OCI-LY7 (cell line): ENCODE measurements around the gene TTC6. TPM values are rescaled to one million over a fixed set of nuclear protein-coding genes. Genes with fewer than 3 reads are reported as not detected.

Experiments
- BruUV-seq: library from RNA; stranded (reverse); fragments of 400-500 nt; replicated peaks from 2 replicates; lab custom pipeline; 2021; lab: Mats Ljungman, UMichigan
- CTCF ChIA-PET: fragments of 300-600 bp; sonication (Branson Sonifier 250); formaldehyde crosslinking; loops from one replicate; lab custom pipeline; 2022; ENCODE audit warnings: antibody characterized with exemption; ENCODE audit not compliant: unreplicated experiment; lab: Charles Lee
- POLR2A ChIA-PET: fragments of 300-600 bp; sonication (Branson Sonifier 250); formaldehyde crosslinking; loops from one replicate; lab custom pipeline; 2022; ENCODE audit warnings: antibody characterized with exemption; lab: Charles Lee
- DNase-seq: peaks from one replicate; pipeline ENCODE4 v3.0.0-alpha.2; 2015; ENCODE audit warnings: low spot score
- H2AFZ ChIP-seq: fragments of 200-600 bp; sonication (generic), shearing (Covaris generic); 2 replicates; pipeline ENCODE4 v1.6.1; 2014; ENCODE audit warnings: mild to moderate bottlenecking, antibody characterized with exemption, low read length, moderate library complexity
- H3K27ac ChIP-seq: fragments of 200-600 bp; sonication (generic); 2 replicates; pipeline ENCODE4 v1.5.1; 2014; ENCODE audit warnings: mixed run types, low read depth, mild to moderate bottlenecking, moderate library complexity, low read length, inconsistent platforms; ENCODE audit not compliant: poor library complexity, severe bottlenecking
- H3K36me3 ChIP-seq: fragments of 200-600 bp; sonication (generic); 2 replicates; pipeline ENCODE4 v1.6.1; 2014; ENCODE audit warnings: mild to moderate bottlenecking, antibody characterized with exemption, low read length, moderate library complexity, mixed read lengths; ENCODE audit not compliant: insufficient read depth
- H3K4me1 ChIP-seq: fragments of 200-600 bp; sonication (generic); 2 replicates; pipeline ENCODE4 v1.5.1; 2014; ENCODE audit warnings: mild to moderate bottlenecking, low read length; ENCODE audit not compliant: insufficient read depth, poor library complexity, severe bottlenecking
- H3K4me2 ChIP-seq: fragments of 200-600 bp; sonication (generic); 2 replicates; pipeline ENCODE4 v1.6.1; 2014; ENCODE audit warnings: mild to moderate bottlenecking, low read length
- H3K4me3 ChIP-seq: fragments of 200-600 bp; sonication (generic); 2 replicates; pipeline ENCODE4 v1.5.1; 2014; ENCODE audit warnings: mild to moderate bottlenecking, low read depth, low read length; ENCODE audit not compliant: poor library complexity, severe bottlenecking
- H3K79me2 ChIP-seq: fragments of 200-600 bp; sonication (generic); 2 replicates; pipeline ENCODE4 v1.6.1; 2016; ENCODE audit warnings: low read depth, mild to moderate bottlenecking, low read length, moderate library complexity, mixed read lengths; ENCODE audit not compliant: insufficient read depth
- H3K9me2 ChIP-seq: fragments of 200-600 bp; sonication (generic); 2 replicates; pipeline ENCODE4 v1.6.1; 2016; ENCODE audit warnings: mild to moderate bottlenecking, low read length, mixed read lengths; ENCODE audit not compliant: insufficient read depth
- H3K9me3 ChIP-seq: fragments of 200-600 bp; sonication (generic); 2 replicates; pipeline ENCODE4 v1.6.1; 2014; ENCODE audit warnings: mild to moderate bottlenecking, mixed run types, low read length, mixed read lengths
- H4K20me1 ChIP-seq: fragments of 200-600 bp; sonication (generic); 2 replicates; pipeline ENCODE4 v1.6.1; 2014; ENCODE audit warnings: mild to moderate bottlenecking, antibody characterized with exemption, low read length, moderate library complexity, mixed read lengths; ENCODE audit not compliant: insufficient read depth
- EZH2phosphoT487 ChIP-seq: fragments of 200-600 bp; sonication (generic); IDR thresholded peaks from 2 replicates; pipeline ENCODE4 v1.6.1; 2018; ENCODE audit warnings: low read depth, borderline replicate concordance, mild to moderate bottlenecking, mixed run types, antibody characterized with exemption, low read length, moderate library complexity, mixed read lengths
- intact Hi-C: fragments of 100-400 bp; cut with micrococcal nuclease; formaldehyde crosslinking; loops from one replicate; pipeline ENCODE4 v1.10.0; 2022; ENCODE audit not compliant: unreplicated experiment
- total RNA-seq, 2 experiments: library from RNA; depleted of rRNA in 1 of 2; stranded (reverse); fragments of >200 nt in 1 of 2; shearing (Covaris generic) in 1 of 2; gene quantifications; 2 replicates each; pipeline ENCODE4 v1.2.3, GENCODE V29; 2014 to 2022
- TF ChIP-seq, protein P1 (sequence below): fragments of 200-600 bp; sonication (generic); conservative IDR thresholded peaks from 2 replicates; pipeline ENCODE4 v1.5.1; 2014; ENCODE audit warnings: mild to moderate bottlenecking, antibody characterized with exemption, low read length, moderate library complexity, mixed read lengths

TTC6 gene
- total RNA-seq, 2 experiments from 2014 or later, result not detected

DNA sequence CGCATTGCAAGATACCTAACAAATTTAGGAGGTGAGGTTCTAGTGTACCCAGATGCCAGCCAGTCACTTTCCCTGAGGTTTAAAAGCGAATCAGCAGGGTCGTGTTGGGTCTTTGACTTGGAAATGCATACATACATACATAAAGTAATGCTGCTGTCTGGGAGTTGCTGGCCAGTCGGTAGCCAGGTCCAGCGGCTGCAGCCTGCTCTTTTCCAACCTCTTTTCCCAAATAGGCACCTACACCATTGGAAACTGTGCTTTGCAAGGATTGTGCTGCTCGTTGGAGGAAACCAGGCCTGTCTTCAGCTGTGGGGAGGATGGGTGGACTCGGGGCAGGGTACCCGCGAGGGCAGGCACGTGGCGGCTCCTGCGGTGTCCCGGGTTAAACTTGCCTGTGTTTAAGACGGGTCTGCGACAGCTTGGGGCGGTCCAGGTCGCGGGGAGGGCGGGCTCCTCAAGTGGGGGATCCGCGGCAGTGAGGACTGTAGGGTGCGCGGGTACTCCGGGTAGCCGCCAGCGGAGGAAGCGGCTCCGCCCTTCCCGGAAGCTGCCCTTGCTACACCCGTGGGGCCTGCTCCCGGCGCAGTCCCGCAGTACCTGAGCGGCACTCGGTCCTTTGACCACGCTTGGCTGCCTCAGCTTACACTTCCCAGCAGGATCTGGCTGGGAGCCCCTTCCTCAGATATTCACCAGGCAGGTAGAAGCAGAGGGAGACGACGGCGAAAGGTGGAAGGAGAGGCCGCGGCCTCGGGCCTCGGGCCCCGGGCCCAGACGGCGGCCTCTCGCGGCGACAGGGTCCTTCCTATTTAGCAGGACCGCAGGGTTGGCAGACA, 2.7 kb downstream of the TTC6 start:
- CTCF ChIA-PET, result no interaction called here
- POLR2A ChIA-PET, result no interaction called here
- Histone ChIP-seq H3K4me1 (no peaks in the 10 kb centered on the region), H3K9me3 (0 out of 2 replicates have a peak, but pooled peaks cover 4% of the 10 kb centered on the region), H3K9me2 (no peaks in the 10 kb centered on the region), H3K4me2 (no peak overlapping the region), H3K36me3 (no peaks in the 10 kb centered on the region), H3K27ac (no peak overlapping the region), H2AFZ (no peak overlapping the region), H4K20me1 (no peaks in the 10 kb centered on the region), H3K4me3 (no peak overlapping the region), H3K79me2 (no peaks in the 10 kb centered on the region)
- BruUV-seq, result no TSS peak
- no peak for TF ChIP-seq EZH2phosphoT487
- intact Hi-C loops, result no loop called here
- DNase-seq, result no peak

DNA sequence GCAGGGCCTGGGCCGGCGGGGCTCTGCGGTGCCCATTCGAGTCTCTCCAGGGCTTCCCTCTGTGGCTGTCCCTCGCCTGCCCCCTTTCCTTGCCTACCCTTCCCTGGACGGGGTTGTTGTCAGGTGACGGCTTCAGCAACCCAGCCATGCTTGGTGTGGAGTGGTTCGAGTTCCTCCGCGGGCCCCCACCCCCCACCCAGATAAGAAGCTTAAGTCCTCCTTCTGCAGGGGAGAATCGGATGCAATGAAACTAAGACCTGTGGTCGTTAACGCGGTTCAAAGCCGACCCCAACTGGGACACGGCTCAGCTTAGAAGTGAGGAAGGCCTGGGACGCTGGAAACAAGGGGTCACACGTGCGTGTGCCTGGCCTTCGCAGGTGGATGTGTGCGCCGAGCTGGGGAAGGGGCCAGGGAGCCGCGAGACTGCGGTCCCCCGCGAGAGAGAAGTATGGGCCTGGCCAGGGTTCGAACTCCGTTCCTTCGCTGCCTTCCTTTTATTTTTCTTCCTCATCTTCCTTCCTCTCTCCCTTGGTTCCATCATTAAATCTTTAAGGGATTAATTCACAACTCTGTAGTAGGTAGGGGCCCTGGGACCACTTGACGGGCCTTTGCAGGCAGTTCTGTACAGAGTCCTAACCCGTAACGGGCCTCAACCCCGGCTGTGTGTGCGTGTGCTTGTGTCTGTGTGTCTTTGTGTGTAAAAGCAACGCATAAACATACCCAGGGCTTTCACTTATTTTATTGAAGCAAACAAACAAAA, 3.5 kb downstream of the TTC6 start:
- Histone ChIP-seq H3K79me2 (no peaks in the 10 kb centered on the region), H3K4me1 (no peaks in the 10 kb centered on the region), H3K4me2 (no peak overlapping the region), H3K4me3 (no peak overlapping the region), H2AFZ (no peak overlapping the region), H4K20me1 (no peaks in the 10 kb centered on the region), H3K9me2 (no peaks in the 10 kb centered on the region), H3K27ac (no peak overlapping the region), H3K9me3 (no peaks in the 10 kb centered on the region), H3K36me3 (no peaks in the 10 kb centered on the region)
- DNase-seq, result no peak
- POLR2A ChIA-PET, result no interaction called here
- no TSS peak for BruUV-seq
- TF ChIP-seq, protein P1, sequence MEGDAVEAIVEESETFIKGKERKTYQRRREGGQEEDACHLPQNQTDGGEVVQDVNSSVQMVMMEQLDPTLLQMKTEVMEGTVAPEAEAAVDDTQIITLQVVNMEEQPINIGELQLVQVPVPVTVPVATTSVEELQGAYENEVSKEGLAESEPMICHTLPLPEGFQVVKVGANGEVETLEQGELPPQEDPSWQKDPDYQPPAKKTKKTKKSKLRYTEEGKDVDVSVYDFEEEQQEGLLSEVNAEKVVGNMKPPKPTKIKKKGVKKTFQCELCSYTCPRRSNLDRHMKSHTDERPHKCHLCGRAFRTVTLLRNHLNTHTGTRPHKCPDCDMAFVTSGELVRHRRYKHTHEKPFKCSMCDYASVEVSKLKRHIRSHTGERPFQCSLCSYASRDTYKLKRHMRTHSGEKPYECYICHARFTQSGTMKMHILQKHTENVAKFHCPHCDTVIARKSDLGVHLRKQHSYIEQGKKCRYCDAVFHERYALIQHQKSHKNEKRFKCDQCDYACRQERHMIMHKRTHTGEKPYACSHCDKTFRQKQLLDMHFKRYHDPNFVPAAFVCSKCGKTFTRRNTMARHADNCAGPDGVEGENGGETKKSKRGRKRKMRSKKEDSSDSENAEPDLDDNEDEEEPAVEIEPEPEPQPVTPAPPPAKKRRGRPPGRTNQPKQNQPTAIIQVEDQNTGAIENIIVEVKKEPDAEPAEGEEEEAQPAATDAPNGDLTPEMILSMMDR, result no peak
- no peak for TF ChIP-seq EZH2phosphoT487
- intact Hi-C loops, result no loop called here
- CTCF ChIA-PET, result no interaction called here

DNA sequence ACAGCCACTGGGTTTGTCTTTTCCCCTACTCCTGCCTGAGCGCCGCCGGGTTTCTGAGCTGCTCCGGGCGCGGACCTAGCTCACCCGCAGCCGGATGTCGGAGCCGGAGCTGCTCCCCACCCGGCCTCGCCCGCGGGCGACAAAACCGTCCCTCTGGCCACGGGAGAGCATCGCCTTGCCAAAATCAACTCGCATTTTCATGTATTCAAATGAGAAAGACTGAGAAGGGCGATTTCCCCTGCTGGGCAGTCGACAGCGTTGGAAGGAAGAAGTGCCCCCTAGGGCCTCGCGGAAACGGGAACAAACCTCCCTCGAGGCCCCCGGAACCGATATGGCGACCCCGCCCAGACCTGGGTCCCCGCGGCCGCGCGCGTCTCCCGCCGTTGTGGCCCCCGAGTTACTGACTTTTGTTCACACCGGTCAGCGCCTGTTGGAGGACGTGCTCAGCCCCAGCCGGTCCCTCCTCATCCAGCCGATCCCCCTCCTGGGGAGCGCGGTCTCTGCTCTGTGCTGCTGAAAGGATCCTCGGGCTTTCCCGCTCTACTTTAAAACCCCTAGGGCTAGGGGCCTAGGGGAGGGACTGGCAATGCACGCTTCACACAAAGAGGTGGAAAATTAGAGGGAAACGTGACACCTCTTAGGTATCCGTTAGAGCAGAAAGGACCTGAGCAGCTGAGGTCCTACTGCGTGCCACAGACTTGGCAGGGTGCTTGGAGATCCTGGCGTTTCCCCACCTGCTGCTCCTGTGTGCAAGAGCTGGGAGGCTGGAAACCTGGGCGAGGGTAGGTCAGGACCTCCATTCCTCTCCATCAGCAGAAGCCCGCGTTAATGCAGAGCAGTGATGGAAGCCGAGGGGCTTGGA, 4.3 kb downstream of the TTC6 start:
- TF ChIP-seq, protein P1, result no peak
- TF ChIP-seq EZH2phosphoT487, result no peak
- H3K4me2 ChIP-seq, result no peak overlapping the region
- intact Hi-C loops, result no loop called here
- no peaks in the 10 kb centered on the region for H3K79me2 ChIP-seq
- H3K9me3 ChIP-seq, result no peaks in the 10 kb centered on the region
- no TSS peak for BruUV-seq
- H3K36me3 ChIP-seq, result no peaks in the 10 kb centered on the region
- H2AFZ ChIP-seq, result no peak overlapping the region
- DNase-seq, result no peak
- H3K4me1 ChIP-seq, result no peaks in the 10 kb centered on the region
- no peaks in the 10 kb centered on the region for H4K20me1 ChIP-seq
- H3K4me3 ChIP-seq, result no peak overlapping the region
- ChIA-PET CTCF (no interaction called here), POLR2A (no interaction called here)
- H3K27ac ChIP-seq, result no peak overlapping the region
- no peaks in the 10 kb centered on the region for H3K9me2 ChIP-seq
